ENCODE measurements around the gene WDR35.

- TF ChIP-seq USF1 (IDR thresholded peaks at IDR 0.05): no peak
- no peak for TF ChIP-seq RAD21 (IDR thresholded peaks at IDR 0.05; ENCODE audit: low read depth)
- no peak for TF ChIP-seq REST (IDR thresholded peaks at IDR 0.05; ENCODE audit: low read depth)
- no peak for TF ChIP-seq NFIC (IDR thresholded peaks at IDR 0.05)
- no peak for TF ChIP-seq EP300 (IDR thresholded peaks at IDR 0.05; ENCODE audit: borderline replicate concordance)
- TF ChIP-seq MAX (IDR thresholded peaks at IDR 0.05): no peak
- TF ChIP-seq TAF1 (IDR thresholded peaks at IDR 0.05; ENCODE audit: low read depth): no peak
- no peak for TF ChIP-seq TEAD4 (IDR thresholded peaks at IDR 0.05)
- TF ChIP-seq YY1 (IDR thresholded peaks at IDR 0.05; ENCODE audit: low read depth): no peak
Observed at GRCh38 chr2:20027260-20027677, 37.4 kb upstream of the WDR35 start.

All from Ishikawa (cell line).